SKM-1 treated with dmso at 0.1 percent for 144 hours (cell line): ENCODE data around the gene TRIM65.
"Not testable (repeated sequence)": the region's sequence is repeated elsewhere in the genome, so short reads cannot be mapped to it uniquely, and the experiment has no call there.

Source experiments
- DNase-seq: peaks from one replicate; lab custom pipeline; 2025; ENCODE audit not compliant: unreplicated experiment; lab: John Stamatoyannopoulos, UW

TRIM65 gene

DNA sequence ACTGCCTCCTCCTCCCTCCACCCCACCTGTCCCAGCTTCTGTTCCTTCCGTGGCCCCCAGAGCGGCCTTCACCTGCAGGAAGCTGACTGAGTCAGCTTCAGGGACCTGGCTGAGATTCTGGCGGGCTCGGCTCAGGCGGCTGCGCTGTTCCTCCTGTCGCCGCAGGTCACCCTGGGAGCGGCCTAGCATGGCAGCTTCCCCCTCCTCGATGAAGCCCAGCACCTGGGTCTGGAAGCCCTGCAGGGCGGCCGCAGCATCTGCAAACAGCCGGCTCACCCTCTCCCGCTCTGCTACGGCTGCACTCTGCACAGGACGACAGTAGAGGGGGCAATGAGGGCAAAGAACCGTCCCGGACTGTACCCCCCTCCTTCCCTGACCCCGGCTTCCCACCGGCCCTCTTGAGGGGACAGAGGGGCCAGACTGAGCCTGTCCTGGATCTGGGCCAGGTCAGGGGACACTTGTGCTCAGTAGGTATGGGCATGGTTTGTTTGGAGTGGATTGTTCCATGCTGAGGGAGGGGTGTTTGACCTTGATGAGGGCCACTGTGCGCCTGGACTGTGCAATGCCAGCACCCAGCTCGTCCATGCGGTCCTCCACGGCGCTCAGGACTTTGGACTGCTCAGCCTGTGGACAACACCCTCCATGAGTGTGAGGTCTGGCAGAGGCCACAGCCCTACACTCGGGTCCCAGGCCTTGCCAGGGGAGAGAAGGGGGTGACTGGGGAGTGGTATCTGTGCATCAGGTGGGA, 20.4 kb downstream of the TRIM65 start:
- no peak for DNase-seq

DNA sequence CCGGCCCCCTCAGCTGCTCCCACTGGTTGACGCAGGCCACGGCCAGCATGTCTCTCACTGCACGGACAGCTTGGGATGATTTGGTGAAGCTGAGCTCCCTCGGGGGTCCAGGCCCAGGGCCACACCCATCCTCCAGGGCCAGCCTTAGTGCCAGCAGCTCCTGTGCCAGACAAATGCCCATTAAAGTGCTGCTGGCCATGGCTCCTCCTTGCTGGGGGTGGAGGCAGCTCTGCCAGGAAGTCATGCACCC, 20.9 kb downstream of the TRIM65 start:
- no peak for DNase-seq

DNA sequence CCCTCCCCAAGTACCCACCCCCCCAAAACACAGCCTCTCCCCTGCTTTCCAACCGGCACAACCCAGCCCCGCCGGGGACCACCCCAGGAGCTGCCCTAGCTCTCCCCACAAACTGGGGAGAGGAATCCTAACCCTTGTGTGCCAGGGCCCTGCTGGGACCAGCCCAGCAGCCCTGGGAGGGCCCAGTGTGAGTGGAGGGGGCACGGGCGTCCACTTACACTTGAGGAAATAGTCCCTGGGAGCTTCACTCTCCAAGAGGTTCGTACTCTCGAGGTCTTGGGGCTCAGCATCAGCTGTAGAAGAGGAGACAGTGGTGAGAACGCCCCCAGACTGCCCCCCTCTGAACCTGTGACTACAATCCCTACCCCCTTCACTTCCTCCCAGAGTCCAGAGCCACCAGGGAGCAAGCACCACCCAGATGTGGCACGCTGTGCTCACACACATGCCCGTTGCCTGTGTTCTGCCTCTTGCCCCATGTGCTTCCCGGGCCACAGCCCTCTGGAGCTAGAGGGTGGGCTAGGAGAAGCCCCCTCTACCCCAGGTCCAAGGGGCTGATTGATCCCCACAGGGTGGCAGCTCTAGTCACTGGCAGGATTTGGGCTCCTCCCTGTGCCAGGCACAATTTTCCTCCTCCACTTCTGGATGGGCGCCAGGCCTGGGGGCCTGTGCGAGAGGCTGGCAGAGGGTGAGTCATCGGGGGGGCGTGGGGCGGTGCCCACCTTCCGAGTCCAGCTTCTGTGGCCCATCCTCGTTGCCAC, 21.4 kb downstream of the TRIM65 start:
- DNase-seq, result no peak

DNA sequence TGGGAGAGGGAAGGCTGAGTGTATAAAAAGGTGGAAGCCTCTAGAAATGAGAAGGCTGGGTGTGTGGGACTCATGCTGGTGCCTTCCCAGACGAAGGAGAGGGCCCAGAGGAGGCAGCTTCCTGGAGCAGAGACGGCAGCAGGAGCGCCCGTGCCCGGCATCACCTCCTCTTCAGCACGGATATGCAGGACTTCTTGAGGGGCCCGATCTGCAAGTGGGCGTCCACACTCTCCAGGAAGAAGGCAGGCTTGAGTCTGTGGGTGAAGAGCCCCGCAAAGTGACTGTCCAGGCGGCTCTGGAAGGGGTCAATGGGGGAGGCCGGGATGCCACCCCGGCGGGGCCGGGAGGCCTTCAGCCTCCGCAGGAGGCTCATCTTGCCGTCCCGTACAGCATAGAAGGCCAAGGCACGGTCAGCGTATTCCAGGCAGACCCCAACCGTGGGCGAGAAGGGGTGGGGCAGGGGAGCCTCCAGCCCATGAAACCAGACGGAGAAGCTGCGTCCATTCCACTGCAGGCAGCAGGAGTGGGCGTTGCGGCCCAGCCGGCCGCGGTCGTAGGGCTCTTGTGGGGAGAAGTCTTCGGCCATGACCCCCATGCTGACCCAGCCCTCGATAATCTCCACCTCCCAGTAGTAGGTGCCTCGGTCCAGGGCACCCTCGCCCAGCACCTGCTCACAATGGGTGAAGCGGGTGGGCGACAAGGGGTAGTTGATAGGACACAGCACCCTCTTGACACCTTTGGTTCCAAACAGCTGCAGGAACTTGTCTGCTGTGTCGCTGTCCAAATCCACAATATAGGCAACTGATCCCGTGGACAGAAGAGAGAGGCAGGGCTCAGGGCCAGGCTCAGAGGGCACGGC, 22.2 kb downstream of the TRIM65 start:
- no peak for DNase-seq

DNA sequence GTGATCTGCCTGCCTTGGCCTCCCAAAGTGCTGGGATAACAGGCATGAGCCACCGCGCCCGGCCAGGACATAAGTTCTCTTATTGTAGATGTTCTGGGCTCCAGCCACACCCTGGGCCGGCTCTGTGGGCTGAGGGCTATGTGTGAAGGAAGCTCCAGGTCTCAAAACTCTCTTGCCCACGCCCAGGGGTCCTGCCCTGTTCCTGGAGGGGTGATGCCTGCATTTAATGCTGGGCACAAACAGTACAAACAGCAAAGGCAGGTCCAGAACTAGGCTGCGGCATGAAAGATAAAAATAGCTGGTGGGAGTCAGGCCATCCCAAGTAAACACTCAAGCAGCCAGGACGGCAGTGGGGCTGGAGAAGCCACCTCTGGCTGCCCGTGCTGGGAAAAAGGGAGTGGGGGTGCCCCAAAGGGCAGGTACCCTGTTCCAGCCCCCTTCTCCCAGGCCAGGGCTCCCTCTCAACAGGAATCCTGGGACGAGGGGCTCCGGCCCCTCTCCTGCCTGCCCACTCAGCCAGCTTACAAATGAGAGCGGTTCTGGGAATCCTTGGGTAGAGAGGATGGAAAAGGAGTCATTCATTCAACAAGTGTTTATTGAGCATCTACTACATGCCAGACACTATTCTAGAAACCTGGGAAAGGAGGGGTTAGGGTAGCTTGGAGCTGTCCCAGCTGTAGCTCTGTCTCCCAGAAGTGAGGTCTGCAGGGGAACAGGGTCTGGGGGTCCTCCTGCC, 23.0 kb downstream of the TRIM65 start:
- no peak for DNase-seq

DNA sequence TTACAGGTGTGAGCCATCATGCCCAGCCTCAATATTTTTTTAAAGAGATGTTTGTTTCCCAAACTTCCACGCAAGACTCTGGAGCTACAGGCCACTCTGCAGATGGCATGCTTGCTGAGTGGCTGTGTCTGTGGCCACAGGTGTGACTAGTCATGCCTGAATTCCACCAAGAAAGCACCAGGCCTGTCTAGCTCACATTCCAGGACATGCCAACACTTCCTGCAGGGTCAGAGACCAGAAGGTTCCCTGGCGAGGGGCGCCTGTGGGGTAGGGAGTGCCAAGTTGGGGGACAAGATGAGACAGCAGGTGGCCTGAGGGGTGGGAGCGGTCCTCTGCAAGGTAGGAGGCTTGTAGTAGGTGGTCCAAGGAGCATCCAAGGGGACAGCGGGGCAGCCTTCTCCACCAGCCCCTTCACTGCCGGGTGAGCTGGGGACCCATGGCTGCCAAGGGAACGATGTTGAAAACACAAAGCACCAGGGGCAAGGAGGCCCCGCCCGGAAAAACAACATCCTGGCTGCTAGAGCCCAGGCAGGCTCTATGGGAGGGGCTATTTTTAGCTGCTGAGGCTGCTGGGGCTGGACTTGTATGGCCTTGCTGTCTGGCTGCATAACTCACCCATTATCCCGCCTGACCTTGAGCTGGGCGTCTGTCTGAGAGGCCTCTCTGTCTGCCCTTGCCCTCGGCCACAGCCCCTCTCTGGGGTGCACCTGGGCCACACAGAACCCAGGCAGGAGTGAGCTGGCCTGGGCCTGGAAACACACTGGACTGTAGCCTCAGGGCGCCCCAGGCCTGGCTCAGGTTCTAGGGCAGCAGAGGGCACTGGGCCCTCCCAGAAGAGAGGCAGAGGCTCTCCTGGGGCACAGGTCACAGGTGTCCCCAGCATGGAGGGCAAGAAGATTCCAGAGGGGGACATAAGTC, 24.1 kb downstream of the TRIM65 start:
- DNase-seq, result no peak

DNA sequence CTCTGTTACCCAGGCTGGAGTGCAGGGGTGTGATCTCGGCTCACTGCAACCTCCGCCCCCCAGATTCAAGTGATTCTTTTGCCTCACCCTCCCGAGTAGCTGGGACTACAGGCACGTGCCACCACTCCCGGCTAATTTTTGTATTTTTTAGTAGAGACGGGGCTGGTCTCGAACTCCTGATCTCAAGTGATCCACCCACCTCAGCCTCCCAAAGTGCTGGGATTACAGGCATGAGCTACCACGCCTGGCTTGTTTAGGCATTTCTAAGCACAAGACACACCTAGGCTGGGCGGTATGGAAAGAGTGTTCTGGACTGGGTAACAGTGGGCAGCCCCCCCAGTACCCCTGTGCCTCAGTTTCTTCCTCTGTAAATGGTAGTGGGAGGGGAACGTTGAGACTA, 26.5 kb downstream of the TRIM65 start:
- DNase-seq, result not testable (repeated sequence)

DNA sequence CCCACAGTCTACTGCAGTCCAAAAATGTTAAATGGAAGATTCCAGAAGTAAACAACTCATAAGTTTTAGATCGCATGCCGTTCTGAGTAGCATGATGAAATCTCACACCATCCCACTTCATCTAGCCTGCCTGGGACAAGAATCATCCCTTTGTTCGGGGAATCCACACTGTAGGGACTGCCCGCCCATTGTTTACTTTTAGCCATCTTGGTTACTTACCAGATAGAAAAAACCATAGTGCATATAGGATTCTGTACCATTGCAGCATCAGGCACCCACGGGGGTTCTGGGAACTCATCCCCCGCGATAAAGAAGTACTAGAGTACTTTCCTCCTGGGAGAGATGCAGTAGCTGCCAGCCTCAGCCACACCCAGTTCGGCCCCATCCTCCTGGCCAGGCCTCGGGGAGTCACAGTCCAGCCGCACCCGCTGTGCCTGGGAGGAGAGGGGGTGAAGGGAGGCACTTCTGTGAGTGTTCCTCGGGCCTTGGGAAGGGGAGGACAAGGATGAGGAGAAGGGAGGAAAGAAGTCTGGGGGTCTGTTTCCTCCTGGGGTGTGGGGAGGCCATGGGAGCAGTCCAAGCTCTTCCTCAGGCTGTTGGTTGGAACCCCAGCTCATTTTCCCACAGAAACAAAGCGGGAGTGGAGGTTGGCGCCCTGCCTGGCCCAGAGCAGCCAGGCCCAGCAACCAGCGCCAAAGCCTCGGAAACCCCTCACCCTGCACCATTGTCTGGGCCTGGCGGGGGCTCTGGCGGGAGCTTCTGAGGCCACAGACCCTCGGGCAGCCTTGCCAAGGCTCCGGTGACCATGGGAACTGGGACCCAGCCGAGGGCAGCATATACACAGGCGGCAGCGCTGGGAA, 27.2 kb downstream of the TRIM65 start:
- DNase-seq, result no peak

DNA sequence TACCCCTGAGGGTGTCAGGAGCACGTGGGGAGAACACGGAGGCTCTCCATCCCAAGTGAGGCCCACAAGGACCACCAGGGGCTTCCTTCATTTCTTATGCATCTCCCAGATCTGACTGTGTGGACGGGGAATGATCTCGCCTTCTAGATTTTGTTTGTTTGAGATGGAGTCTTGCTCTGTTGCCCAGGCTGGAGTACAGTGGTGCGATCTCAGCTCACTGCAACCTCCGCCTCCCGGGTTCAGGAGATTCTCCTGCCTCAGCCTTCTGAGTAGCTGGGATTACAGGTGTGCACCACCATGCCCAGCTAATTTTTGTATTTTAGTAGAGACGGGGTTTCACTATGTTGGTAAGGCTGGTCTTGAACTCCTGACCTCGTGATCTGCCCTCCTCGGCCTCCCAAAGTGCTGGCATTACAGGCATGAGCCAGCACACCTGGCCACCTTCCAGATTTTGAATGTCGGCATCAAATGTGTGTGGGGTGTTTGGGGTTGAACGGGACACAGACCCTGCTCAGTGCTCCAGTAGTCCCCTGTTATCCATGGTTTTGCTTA, 27.9 kb downstream of the TRIM65 start:
- DNase-seq, result not testable (repeated sequence)

DNA sequence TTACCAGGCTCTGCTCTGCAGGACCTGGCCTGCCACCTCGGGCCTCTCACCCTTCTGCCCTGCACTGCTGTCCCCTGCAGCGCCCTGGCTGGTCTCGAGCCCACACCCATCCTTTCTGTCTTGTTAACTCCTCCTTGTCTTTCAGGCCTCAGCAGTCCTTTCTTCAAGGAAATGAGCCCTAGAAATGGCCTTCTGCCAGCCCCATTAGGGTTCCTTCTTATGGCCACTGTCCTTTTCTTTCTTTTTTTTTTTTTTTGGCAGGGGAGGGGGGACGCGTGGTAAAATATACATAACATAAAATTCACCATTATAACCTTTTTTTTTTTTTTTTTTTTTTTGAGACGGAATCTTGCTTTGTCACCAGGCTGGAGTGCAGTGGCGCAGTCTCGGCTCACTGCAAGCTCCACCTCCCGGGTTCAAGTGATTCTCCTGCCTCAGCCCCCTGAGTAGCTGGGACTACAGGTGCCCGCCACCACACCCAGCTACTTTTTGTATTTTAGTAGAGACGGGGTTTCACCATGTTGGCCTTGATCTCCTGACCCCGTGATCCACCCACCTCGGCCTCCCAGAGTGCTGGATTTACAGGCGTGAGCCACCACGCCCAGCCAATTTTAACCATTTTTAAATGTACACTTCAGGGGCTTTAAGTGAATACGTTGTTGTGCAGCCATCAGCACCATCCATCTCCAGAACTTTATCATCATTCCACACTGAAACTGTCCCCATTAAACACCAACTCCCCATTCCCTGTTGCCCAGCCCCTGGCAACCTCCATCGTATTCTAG, 31.2 kb downstream of the TRIM65 start:
- not testable (repeated sequence) for DNase-seq

DNA sequence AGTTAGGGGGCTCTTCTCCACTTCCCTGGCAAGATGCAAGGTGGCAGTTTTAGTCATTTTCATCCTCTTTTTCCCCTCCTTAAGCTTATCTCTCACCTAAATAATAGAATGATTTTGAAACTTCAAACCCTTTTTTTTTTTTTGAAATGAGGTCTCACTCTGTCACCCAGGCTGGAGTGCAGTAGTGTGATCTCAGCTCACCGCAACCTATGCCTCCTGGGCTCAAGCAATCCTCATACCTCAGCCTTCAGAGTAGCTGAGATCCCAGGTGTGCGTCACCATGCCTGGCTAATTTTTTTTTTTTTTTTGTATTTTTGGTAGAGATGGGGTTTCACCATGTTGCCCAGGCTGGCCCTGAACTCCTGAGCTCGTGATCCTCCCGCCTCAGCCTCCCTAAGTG, 31.9 kb downstream of the TRIM65 start:
- not testable (repeated sequence) for DNase-seq

DNA sequence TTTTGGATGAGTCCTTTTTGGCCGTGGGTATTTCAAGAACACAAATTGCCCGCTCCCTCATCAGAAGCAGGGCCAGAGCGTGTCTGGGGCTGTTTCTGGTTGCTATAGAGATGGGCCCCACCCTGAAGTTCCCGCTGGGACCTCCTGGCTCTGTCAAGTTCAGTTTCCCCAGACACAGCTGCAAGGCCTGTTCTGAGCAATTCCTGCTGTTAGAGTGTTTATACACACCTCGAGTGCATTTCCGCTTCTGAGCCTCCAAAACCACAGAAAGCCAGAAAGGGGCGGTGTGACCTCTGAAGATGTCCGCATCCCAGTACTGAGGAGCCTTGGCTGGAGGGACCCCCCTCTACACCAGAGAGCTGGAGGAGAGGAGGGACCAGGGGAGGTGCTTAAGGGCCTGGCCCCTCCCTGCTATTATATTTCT, 32.3 kb downstream of the TRIM65 start:
- no peak for DNase-seq

DNA sequence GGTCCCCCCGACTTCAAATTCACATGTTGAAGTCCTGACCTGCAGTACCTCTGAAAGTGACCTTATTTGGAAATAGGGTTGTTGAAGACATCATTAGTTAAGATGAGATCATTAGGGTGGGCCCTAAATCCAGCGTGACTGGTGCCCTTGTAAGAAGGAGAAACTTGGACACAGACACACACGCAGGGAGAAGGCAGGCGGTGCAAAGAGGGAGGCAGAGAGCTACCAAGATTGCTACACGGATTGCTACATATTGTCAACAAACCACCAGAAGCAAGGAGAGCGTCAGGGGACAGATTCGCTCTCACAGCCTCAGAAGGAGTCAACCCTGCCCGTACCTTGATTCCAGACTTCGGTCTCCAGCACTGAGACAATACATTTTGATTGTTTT, 34.8 kb downstream of the TRIM65 start:
- DNase-seq, result no peak

DNA sequence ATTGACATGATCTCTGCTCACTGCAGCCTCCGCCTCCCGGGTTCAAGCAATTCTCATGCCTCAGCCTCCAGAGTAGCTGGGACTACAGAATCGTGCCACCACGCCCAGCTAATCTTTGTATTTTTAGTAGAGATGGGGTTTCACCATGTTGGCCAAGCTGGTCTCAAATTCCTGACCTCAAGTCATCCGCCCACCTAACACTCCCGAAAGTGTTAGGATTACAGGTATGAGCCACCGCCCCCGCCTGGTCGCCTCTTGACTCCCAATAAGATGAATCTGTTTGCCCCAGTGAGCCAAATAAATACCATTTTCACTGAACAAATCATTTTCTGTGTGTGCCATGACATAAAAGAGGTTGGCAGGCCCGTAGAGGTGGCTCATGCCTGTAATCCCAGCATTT, 37.4 kb downstream of the TRIM65 start:
- DNase-seq, result not testable (repeated sequence)

DNA sequence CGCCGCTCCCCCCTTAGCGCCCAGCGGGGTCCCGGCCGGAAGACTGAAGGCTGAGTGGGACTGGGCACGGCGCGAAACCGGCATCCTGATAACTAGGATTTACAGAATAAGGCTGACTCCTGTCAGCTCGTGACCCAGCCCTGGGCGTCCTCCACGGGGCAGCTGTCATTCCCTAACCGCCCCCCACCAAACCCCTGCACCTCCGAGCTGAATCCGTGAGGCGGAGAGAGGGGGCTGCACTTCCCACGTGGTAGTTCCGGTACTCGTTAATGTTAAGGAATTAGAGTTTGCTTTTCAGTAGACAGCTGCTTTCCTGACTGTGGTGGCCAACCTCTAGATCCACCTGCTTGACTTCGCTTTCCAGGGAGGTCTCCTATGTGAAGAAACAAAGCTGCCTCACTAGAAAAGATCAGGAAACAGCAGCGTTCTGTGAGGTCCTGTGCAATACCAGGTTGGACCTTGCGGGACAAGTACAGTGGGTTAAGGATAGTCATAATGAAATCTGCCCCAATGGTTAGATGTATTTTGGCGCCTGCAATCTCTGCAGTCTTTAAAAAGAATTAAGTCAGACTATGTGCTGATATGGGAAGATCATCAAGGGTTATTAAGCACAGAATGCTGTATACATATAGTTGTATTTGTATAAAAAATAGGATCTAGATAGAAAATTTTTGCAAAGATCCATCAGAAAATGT, 40.5 kb downstream of the TRIM65 start:
- peak; percentile 3 for DNase-seq

DNA sequence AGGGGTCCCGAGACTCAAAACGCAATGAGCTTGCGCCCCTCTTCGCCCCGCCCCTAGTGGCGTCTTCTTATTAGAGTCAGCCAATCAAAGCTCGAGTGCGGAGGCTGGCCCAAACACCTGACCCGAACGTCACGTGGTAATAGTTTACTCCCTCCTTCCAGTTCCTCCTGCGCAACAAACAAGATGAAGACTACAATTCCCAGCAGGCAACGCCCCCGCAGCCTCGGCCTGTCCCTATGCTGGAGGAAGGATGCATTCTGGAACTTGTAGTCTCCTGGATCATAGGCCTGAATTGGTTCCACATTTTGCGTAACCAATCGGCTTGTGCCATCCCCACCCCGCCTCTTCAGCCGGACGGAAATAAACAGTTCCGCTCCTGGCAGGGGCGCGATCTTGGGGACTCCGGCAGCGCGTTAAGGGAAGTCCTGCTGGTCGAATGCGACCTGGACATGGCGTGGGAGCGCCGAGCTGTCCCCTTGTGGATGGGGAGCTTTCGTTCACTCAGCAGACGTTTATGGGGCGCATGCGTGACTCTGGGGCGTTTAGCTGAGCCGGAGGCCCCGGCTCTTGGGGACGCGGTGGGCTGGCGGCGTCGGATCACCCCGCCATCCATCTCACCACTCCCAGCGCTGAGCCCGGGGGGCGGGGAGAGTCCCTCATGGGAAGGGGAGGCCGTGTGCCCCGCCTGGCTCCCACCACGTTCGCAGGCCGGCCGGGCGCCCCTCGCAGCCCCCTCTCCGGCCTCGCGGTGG, 41.3 kb downstream of the TRIM65 start, which contains the start of gene WBP2:
WBP2 (minus strand) TSS at position 26 of the 752 bp plus-strand sequence. CDS start 38 bp downstream, outside the sequence.
- peak; percentile 100 for DNase-seq

DNA sequence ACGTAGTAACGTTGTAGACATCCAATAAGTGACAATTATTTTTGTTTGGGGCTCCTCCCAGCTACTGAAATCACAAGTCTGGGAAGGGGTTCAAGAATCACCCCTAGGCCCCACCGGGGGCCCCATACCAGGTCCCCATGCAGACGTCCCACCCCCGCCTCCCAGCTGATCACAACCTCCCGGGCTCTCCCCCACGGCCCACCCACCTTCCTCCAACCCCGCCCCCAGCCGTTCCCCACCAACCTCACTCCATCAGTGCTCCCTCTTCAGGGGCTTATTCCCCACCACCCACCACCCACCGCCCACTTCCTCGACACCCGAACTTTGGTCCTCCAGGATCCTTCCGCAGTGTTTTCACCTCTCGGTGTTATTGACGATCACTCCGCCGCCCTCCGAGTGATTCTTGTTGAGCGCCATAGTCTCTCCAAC, 41.9 kb downstream of the TRIM65 start:
- no peak for DNase-seq
